KMS-11 (cell line): ENCODE results near the gene HSP90AB1.
"Not testable (repeated sequence)": the region's sequence is repeated elsewhere in the genome, so short reads cannot be mapped to it uniquely, and the experiment has no call there.

Experiments used
- H2AFZ ChIP-seq: fragments of 200-600 bp; sonication (generic); 2 replicates; pipeline ENCODE4 v1.6.1; 2016; ENCODE audit warnings: antibody characterized with exemption, mixed run types, low read depth
- H3K27ac ChIP-seq: fragments of 200-600 bp; sonication (generic); 2 replicates; pipeline ENCODE4 v1.6.1; 2016; ENCODE audit warnings: mild to moderate bottlenecking, mixed run types
- H3K27me3 ChIP-seq: fragments of 200-600 bp; sonication (generic); 2 replicates; pipeline ENCODE4 v1.6.1; 2017; ENCODE audit warnings: mild to moderate bottlenecking, low read depth, mixed run types, moderate library complexity; ENCODE audit not compliant: insufficient read depth
- H3K36me3 ChIP-seq: fragments of 200-600 bp; sonication (generic); 2 replicates; pipeline ENCODE4 v1.6.1; 2017; ENCODE audit warnings: mild to moderate bottlenecking, mixed run types; ENCODE audit not compliant: insufficient read depth
- H3K4me1 ChIP-seq: fragments of 200-600 bp; sonication (generic); 2 replicates; pipeline ENCODE4 v1.6.1; 2016; ENCODE audit warnings: mild to moderate bottlenecking, low read depth, mixed run types; ENCODE audit not compliant: poor library complexity, severe bottlenecking
- H3K4me2 ChIP-seq: fragments of 200-600 bp; sonication (generic); 2 replicates; pipeline ENCODE4 v1.7.0; 2016; ENCODE audit warnings: mild to moderate bottlenecking, mixed run types
- H3K4me3 ChIP-seq: fragments of 200-600 bp; sonication (generic); IDR thresholded peaks from 2 replicates; pipeline ENCODE4 v1.6.1; 2017; ENCODE audit warnings: low read depth, low read length, mixed read lengths; ENCODE audit not compliant: insufficient read depth
- H3K79me2 ChIP-seq: fragments of 200-600 bp; sonication (generic); 2 replicates; pipeline ENCODE4 v1.6.1; 2016; ENCODE audit warnings: low read depth, mixed run types; ENCODE audit not compliant: insufficient read depth
- H3K9ac ChIP-seq: fragments of 200-600 bp; sonication (generic); 2 replicates; pipeline ENCODE4 v1.6.1; 2016; ENCODE audit warnings: mild to moderate bottlenecking, mixed run types
- H4K20me1 ChIP-seq: fragments of 200-600 bp; sonication (generic); 2 replicates; pipeline ENCODE4 v1.6.1; 2016; ENCODE audit warnings: mild to moderate bottlenecking, mixed run types; ENCODE audit not compliant: insufficient read depth
- CTCF ChIP-seq: fragments of 200-600 bp; sonication (generic); conservative IDR thresholded peaks from 2 replicates; pipeline ENCODE4 v1.6.1; 2017; ENCODE audit warnings: low read depth, mild to moderate bottlenecking, antibody characterized with exemption, low read length, moderate library complexity, mixed read lengths

The HSP90AB1 gene

DNA sequence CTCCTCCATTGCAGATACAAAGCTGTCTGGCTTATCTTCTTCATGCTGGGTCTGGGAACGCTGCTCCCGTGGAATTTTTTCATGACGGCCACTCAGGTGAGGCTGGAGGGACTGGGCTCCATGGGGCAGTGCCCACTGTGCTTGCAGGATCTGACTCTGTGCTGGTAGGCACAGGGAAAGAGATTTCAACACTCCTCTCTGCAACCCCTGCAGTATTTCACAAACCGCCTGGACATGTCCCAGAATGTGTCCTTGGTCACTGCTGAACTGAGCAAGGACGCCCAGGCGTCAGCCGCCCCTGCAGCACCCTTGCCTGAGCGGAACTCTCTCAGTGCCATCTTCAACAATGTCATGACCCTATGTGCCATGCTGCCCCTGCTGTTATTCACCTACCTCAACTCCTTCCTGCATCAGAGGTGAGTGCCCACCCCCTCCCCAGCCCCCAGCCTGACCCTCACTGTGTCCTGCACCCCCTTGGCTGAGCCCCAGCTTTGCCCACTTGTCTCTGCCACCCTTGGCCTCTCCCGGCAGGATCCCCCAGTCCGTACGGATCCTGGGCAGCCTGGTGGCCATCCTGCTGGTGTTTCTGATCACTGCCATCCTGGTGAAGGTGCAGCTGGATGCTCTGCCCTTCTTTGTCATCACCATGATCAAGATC is 17.4 kb upstream of the HSP90AB1 start:
- no peak overlapping the region for H2AFZ ChIP-seq
- H3K4me3 ChIP-seq, result no peak overlapping the region
- H3K27ac ChIP-seq, result no peak overlapping the region
- peaks cover 8% of the 10 kb centered on the region; the same call in 1 of the 2 replicates for H4K20me1 ChIP-seq
- no peaks in the 10 kb centered on the region for H3K36me3 ChIP-seq
- H3K9ac ChIP-seq, result no peak overlapping the region
- TF ChIP-seq CTCF, result no peak
- peaks cover 25% of the 10 kb centered on the region for H3K4me1 ChIP-seq
- H3K4me2 ChIP-seq, result no peak overlapping the region
- H3K27me3 ChIP-seq, result no peaks in the 10 kb centered on the region
- peaks cover 41% of the 10 kb centered on the region for H3K79me2 ChIP-seq

- Histone ChIP-seq H3K4me1 (peaks cover 21% of the 10 kb centered on the region), H4K20me1 (peaks cover 8% of the 10 kb centered on the region; the same call in 1 of the 2 replicates), H3K36me3 (no peaks in the 10 kb centered on the region)
Measured at GRCh38 chr6:44230034-44230675, 16.7 kb upstream of the HSP90AB1 start.

DNA sequence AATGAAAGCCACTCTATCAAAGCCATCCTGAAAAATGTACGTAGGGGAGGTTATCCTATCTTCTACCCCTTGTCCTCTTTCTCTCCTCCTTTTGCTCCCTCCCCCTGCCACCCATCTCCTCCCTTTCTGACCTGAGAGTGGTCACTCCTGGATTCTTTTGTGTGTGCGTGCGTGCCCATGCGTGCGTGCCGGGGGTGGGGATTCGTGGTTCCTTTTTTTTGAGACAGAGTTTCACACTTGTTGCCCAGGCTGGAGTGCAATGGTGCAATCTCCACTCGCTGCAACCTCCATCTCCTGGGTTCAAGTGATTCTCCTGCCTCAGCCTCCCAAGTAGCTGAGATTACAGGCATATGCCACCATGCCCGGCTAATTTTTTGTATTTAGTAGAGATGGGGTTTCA is 15.5 kb upstream of the HSP90AB1 start:
- not testable (repeated sequence) for H3K27ac ChIP-seq, H2AFZ ChIP-seq, H3K27me3 ChIP-seq, H3K36me3 ChIP-seq, H3K4me3 ChIP-seq, H4K20me1 ChIP-seq, H3K4me2 ChIP-seq, H3K9ac ChIP-seq, H3K4me1 ChIP-seq
- peaks cover 22% of the 10 kb centered on the region for H3K79me2 ChIP-seq

More at GRCh38 chr6:44230034-44230675, 16.7 kb upstream of the HSP90AB1 start:
- no peak overlapping the region for H3K4me2 ChIP-seq
- no peak overlapping the region for H3K4me3 ChIP-seq
- TF ChIP-seq CTCF, result no peak
- no peak overlapping the region for H3K27ac ChIP-seq
- H2AFZ ChIP-seq, result no peak overlapping the region
- H3K9ac ChIP-seq, result no peak overlapping the region
- H3K27me3 ChIP-seq, result no peaks in the 10 kb centered on the region
- peaks cover 35% of the 10 kb centered on the region for H3K79me2 ChIP-seq

DNA sequence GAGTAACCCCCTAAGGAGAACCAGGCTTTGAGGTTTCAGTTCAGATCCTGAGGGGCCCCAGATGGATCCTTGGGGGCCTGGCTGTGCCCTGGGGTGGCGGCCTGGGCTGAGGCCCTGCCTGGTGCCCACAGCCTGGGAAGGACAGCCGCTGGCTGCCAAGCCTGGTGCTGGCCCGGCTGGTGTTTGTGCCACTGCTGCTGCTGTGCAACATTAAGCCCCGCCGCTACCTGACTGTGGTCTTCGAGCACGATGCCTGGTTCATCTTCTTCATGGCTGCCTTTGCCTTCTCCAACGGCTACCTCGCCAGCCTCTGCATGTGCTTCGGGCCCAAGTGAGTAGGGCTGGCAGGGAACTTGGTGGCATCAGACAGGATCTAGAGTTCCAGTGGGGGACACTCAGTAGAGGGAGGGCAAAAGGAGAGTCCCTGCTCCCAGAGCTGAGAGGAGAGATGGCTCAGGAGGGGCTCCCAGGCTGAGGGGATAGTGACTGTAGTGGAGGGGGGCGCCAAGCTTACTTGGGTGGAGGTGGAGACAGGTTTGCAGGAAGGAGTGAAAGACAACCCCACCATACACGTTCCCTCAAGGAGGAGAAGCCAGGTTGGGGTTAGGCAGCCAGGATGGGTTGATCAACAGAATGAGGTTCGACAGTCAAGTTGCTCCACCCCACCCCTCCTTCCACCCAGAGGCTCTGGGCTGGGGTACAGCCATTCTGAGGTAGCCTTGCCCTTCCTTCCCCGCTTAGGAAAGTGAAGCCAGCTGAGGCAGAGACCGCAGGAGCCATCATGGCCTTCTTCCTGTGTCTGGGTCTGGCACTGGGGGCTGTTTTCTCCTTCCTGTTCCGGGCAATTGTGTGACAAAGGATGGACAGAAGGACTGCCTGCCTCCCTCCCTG is 14.0 kb upstream of the HSP90AB1 start:
- Histone ChIP-seq H3K4me1 (peaks cover 6% of the 10 kb centered on the region), H3K79me2 (peaks cover 7% of the 10 kb centered on the region; the same call in 1 of the 2 replicates), H4K20me1 (no peaks in the 10 kb centered on the region), H2AFZ (no peak overlapping the region), H3K9ac (no peak overlapping the region), H3K4me2 (no peak overlapping the region), H3K36me3 (no peaks in the 10 kb centered on the region), H3K4me3 (no peak overlapping the region), H3K27ac (no peak overlapping the region; the same call in 1 of the 2 replicates), H3K27me3 (no peaks in the 10 kb centered on the region)
- no peak for TF ChIP-seq CTCF
